Duodenal mucosa (tissue), 2 donors: ENCODE measurements around the gene TMEM217.
"Not testable (repeated sequence)": the region's sequence is repeated elsewhere in the genome, so short reads cannot be mapped to it uniquely, and the experiment has no call there.

Source experiments
- H3K27ac ChIP-seq: one replicate; pipeline ENCODE4 v1.7.0; 2013; ENCODE audit warnings: low read depth, low read length
- H3K27me3 ChIP-seq, 2 donors: one replicate each; pipeline ENCODE4 v1.7.0; 2013; ENCODE audit warnings: low read length in 2 of 2, control low read depth in 1 of 2; ENCODE audit not compliant: insufficient read depth in 2 of 2, control insufficient read depth in 1 of 2
- H3K36me3 ChIP-seq, 2 donors: one replicate each; pipeline ENCODE4 v1.7.0; 2013; ENCODE audit warnings: low read length in 2 of 2, control low read depth in 1 of 2; ENCODE audit not compliant: insufficient read depth in 2 of 2, control insufficient read depth in 1 of 2
- H3K4me1 ChIP-seq, 2 donors: one replicate each; pipeline ENCODE4 v1.7.0; 2013; ENCODE audit warnings: low read length in 2 of 2, control low read depth in 1 of 2; ENCODE audit not compliant: insufficient read depth in 2 of 2, control insufficient read depth in 1 of 2
- H3K4me3 ChIP-seq, 2 donors: one replicate each; pipeline ENCODE4 v1.7.0; 2013; ENCODE audit warnings: low read length in 2 of 2, low read depth in 1 of 2
- H3K9ac ChIP-seq, 2 donors: one replicate each; pipeline ENCODE4 v1.7.0; 2013; ENCODE audit warnings: low read length in 2 of 2, low read depth in 1 of 2
- H3K9me3 ChIP-seq, 2 donors: one replicate each; pipeline ENCODE4 v1.7.0; 2013; ENCODE audit warnings: low read length in 2 of 2, control low read depth in 1 of 2; ENCODE audit not compliant: control insufficient read depth in 1 of 2

TMEM217 gene

DNA sequence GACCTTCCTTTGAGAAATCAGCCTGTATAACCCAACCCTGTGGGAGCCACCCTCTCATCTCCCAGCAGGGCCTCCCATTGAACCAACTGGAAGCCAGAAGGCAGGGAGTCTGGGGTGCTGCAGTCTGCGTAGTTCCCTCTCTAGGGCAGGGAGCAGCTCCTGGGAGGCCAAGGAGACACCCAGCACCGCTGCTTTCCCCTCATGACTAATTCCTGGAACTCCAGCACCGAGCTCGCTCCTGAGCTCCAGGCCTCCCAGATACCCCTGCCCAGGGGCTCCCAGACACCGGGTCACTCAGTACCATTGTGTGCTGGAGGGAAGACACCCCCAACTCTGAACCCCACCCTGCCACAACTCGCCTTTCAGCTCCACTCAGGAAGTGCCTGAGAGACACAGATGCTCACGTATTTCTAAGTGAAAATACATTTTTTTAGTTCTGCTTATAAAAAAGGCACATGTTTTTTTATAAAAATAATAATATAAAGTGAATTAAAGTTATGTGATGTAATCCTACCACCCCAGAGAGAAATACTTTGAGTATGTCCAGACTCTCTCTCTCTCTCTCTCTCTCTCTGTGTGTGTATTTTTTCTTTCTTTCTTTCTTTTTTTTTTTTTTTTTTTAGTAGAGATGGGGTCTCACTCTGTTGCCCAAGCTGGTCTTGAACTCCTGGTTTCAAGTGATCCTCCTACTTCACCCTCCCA lies 70.5 kb downstream of the TMEM217 start:
- H3K9me3 ChIP-seq, result no peaks in the 10 kb centered on the region
- no peaks in the 10 kb centered on the region for H3K4me1 ChIP-seq
- H3K27ac ChIP-seq, result no peak overlapping the region
- H3K27me3 ChIP-seq, result no peaks in the 10 kb centered on the region
- no peak overlapping the region for H3K9ac ChIP-seq
- no peak overlapping the region for H3K4me3 ChIP-seq
- no peaks in the 10 kb centered on the region for H3K36me3 ChIP-seq

DNA sequence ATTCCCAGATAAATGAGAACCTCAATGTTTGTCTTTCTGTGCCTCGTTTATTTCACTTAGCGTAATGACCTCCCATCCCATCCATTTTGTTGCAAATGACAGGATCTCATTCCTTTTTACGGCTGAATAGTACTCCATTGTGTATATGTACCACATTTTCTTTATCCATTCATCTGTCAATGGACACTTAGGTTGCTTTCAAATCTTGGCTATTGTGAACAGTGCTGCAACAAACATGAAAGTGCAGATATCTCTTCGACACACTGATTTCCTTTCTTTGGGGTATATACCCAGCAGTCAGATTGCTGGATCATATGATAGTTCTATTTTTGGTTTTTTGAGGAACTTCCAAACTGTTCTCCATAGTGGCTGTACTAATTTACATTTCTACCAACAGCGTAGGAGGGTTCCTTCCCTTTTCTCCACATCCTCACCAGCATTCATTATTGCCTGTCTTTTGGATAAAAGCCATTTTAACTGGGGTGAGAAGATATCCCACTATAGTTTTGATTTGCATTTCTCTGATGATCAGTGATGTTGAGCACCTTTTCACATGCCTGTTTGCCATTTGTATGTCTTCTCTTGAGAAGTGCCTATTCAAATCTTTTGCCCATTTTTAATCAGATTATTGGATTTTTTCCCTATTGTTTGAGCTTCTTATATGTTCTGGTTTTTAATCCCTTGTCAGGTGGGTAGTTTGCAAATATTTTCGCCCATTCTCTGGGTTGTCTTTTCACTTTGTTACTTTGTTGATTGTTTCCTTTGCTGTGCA lies 71.8 kb downstream of the TMEM217 start:
- H3K27ac ChIP-seq, H3K9me3 ChIP-seq, H3K9ac ChIP-seq, H3K4me1 ChIP-seq, H3K27me3 ChIP-seq, H3K36me3 ChIP-seq, H3K4me3 ChIP-seq: not testable (repeated sequence)

DNA sequence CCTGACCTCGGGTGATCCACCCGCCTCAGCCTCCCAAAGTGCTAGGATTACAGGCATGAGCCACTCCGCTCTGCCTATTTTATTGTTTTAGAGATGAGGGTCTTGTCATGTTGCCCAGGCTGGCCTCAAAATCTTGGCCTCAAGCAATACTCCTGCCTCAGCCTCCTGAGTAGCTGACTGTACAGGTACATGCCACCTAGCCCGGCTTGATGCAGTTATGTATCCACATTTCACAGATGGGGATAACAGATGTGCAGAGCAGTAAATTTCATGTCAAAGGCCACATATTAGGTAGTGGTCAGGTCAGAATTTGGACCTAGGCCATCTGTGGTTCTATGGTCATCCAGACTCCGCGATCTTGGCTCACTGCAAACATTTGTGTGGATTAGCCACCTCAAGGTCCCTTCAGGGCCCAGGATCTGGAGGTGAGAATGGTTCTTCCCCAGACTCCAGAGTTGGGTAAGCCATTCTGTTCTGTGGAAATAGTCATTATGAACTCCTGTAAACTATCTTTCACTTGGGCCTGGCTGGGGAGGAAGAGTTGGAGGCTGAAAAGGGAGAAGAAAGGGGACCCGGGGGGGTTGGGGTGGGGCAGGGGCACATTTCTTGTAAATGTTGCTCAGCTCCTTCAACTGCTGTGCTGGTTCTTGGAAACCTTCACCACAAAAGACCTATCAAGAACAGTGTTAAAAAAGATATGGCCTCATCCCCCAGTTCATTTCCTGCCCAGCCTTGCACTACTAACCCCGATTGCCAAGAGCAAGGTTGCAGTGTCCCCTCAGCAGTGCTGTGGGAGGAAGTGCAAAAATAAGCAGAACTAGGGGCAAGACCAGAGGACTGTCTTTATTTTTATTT lies 75.0 kb downstream of the TMEM217 start:
- Histone ChIP-seq H3K36me3 (no peaks in the 10 kb centered on the region), H3K4me3 (no peak overlapping the region), H3K27ac (no peak overlapping the region), H3K9ac (no peak overlapping the region), H3K27me3 (no peaks in the 10 kb centered on the region), H3K4me1 (no peaks in the 10 kb centered on the region), H3K9me3 (no peaks in the 10 kb centered on the region)

- H3K4me3 ChIP-seq, result not testable (repeated sequence)
These were observed 77.3 kb downstream of the TMEM217 start for GRCh38 chr6:37180610-37181009.

DNA sequence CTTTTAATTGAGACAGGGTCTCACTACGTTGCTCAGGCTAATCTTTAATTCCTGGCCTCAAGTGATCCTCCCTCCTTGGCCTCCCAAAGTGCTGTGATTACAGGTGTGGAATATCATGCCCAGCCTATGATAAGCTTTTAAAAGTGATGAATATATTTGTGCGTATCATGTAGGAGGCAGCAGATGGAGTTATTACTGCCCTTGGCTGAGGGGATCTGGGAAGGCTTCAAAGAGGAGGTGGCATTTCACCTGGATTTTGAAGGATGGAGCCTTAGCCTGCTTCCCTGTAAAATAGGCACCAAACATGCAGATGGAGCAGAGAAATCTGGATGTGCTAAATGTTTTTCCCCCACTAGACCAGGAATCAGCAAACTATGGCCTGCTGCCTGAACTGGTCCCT lies 77.9 kb downstream of the TMEM217 start:
- peaks cover 14 to 16% of the 10 kb centered on the region in 2 donors for H3K4me1 ChIP-seq
- H3K27me3 ChIP-seq, result no peaks in the 10 kb centered on the region
- H3K9ac ChIP-seq, result no peak overlapping the region
- H3K36me3 ChIP-seq, result peaks cover 0 to 1% of the 10 kb centered on the region in 2 donors
- no peaks in the 10 kb centered on the region for H3K9me3 ChIP-seq
- no peak overlapping the region for H3K4me3 ChIP-seq
- no peak overlapping the region for H3K27ac ChIP-seq

More at GRCh38 chr6:37180610-37181009, 77.3 kb downstream of the TMEM217 start:
- not testable (repeated sequence) for H3K27ac ChIP-seq, H3K36me3 ChIP-seq, H3K27me3 ChIP-seq, H3K9ac ChIP-seq, H3K9me3 ChIP-seq
- peaks cover 10 to 13% of the 10 kb centered on the region in 2 donors for H3K4me1 ChIP-seq

DNA sequence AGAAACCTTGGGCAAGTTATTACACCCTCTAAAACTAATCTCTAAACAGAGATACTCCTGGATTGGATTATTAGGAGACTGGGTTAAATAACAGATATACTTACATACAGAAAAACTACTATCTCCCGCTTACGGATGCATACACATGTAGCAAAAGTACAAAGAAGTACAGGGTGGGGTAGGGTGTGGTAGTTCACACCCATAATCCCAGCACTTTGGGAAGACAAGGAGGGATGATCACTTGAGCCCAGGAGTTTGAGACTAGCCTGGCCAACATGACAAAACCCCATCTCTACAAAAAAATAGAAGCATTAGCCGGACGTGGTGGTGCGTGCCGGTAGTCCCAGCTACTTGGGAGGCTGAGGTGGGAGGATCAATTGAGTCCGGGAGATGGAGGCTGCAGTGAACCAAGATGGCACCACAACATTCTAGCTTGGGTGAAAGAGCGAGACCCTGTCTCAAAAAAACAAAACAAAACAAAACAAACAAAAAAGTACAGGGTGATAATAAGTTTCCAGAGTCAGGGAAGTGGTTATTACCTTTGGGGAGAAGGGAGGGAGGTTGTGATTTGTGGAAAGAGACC lies 79.9 kb downstream of the TMEM217 start:
- Histone ChIP-seq H3K9ac (no peak overlapping the region), H3K4me1 (peaks cover 32 to 34% of the 10 kb centered on the region in 2 donors), H3K9me3 (no peaks in the 10 kb centered on the region), H3K27ac (no peak overlapping the region), H3K27me3 (no peaks in the 10 kb centered on the region), H3K4me3 (no peak overlapping the region), H3K36me3 (peaks cover 16 to 22% of the 10 kb centered on the region in 2 donors)

- Histone ChIP-seq H3K9me3 (no peaks in the 10 kb centered on the region), H3K27me3 (no peaks in the 10 kb centered on the region), H3K4me1 (peaks cover 34 to 42% of the 10 kb centered on the region in 2 donors), H3K36me3 (peaks cover 20 to 29% of the 10 kb centered on the region in 2 donors), H3K27ac (no peak overlapping the region), H3K9ac (no peak overlapping the region), H3K4me3 (no peak overlapping the region)
These were observed 80.6 kb downstream of the TMEM217 start for GRCh38 chr6:37177077-37177934.

GRCh38 chr6:37176268-37177076 lies 81.5 kb downstream of the TMEM217 start:
- H3K4me1 ChIP-seq, result peaks cover 34 to 46% of the 10 kb centered on the region in 2 donors
- H3K36me3 ChIP-seq, result peaks cover 20 to 29% of the 10 kb centered on the region in 2 donors
- no peak overlapping the region for H3K9ac ChIP-seq
- no peak overlapping the region for H3K4me3 ChIP-seq
- no peaks in the 10 kb centered on the region for H3K27me3 ChIP-seq
- no peak overlapping the region for H3K27ac ChIP-seq
- no peaks in the 10 kb centered on the region for H3K9me3 ChIP-seq
